NOMO-1 treated with dmso at 0.1 percent for 144 hours (cell line): ENCODE data around the gene C5orf34.
"Not testable (repeated sequence)": the region's sequence is repeated elsewhere in the genome, so short reads cannot be mapped to it uniquely, and the experiment has no call there.

Experiments
- DNase-seq: peaks from one replicate; lab custom pipeline; 2025; ENCODE audit not compliant: unreplicated experiment; lab: John Stamatoyannopoulos, UW

The C5orf34 gene

DNA sequence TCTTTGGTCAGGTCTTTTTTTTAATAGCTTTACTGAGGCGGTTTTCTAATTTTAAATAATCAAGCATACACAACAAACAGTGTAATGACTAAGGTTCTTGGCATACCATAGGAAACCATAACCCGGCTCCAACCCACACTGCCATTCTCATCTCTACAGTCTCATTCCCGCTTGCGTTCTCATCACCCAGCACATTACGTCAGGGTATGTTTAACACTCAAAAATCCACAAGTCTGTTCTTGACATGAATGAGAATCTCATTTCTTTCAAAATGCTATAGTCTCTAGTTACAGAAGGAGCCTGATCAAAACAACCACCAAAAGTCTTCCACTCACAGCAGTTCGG lies 505 bp downstream of the C5orf34 start:
- DNase-seq: peak; percentile 74

DNA sequence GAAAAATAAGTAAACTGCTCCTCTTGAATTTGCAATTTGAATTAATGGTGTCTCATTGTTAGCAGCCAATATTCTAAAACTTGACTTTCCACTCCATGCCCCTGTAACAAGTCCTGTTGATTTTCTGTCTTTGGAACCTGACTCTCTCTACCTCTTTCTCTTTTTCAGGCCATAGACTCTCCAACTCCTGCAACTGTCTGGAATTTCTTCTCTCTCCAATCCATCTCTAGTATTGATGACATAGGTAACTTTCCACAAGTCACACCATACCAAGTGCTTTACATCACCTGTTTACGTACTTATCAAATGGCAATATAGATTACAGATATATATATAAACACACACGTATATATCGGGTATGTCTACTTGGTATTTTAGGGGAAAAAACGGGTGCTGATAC lies 923 bp downstream of the C5orf34 start:
- no peak for DNase-seq

DNA sequence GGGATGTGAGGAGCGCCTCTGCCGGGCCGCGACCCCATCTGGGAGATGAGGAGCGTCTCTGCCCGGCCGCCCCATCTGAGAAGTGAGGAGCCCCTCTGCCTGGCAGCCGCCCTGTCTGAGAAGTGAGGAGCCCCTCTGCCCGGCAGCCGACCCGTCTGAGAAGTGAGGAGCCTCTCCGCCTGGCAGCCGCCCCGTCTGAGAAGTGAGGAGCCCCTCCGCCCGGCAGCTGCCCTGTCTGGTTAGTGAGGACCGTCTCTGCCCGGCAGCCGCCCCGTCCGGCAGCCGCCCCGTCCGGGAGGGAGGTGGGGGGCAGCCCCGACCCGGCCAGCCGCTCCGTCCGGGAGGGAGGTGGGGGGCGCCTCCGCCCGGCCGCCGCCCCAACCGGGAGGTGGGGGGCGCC lies 3.9 kb downstream of the C5orf34 start:
- not testable (repeated sequence) for DNase-seq

DNA sequence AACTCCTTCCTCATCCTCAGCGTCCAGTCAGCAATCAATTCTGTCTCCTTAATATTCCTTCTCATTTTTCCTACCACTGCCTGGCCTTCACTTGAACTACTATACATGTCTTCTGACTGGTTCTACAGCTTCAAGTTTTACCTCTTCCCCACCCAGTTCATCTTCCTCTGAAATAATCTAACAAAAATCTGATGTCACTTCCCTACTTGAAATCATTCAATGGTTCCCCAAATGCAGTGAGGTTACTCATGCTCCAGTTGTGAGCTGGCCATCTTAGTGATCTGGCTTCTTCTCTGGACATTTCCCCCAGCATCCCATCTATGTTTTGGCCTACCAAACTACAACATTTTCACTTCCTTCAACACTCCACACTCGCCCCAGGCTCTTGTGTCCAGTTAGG lies 16.4 kb downstream of the C5orf34 start:
- DNase-seq: no peak

DNA sequence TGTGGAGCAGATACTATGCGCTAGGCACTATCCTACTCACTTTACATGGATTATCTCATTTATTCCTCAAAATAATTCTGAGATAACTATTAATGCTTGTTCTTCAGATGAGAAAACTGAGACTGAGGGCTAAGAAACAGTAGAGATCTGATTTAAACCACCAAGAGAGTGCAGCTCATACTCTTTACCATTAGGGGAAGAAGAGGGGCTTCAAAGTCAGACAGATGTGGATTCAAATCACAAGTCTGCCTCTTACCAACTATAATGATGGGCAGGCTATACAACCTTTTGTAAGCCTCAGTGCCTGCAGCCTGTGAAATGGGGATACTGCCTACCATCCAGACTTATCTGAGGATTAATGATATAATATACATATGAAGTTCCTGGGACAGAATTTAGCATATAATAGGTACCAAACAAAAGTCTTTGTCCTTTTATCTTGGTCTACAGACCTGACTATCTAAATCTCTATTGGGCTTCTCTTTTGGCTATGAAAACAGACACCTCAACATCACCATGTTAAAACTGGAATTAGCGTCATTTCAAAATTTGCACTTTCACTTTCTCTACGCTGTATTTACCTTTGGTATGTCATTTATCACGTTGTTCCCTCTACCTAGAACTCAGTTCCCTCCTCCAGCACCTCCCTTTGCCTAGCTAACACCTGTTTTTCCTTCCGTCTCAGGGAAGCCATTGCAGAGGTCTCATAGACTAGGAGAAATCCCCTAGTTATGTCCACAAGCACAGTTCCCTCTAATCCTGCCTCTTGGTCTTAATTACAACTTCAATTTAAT lies 17.4 kb downstream of the C5orf34 start:
- no peak for DNase-seq

DNA sequence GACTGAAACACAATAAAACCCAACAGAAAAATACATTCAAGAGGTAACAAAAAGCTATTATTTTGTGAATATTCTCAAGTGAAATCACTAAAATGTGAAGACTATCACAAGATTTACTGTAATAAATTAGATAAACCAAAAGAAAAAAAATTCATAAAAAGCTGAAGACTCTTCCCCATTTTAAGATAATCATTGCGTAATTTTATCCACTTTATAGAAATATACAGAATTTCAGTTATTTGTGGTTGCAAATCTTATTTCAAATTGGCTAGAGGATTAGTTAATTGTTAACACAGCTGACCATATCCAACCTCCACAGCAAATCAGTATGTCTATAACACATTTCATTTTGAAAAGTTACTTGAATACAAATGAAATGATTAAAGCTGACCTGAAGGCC lies 23.6 kb downstream of the C5orf34 start:
- no peak for DNase-seq

DNA sequence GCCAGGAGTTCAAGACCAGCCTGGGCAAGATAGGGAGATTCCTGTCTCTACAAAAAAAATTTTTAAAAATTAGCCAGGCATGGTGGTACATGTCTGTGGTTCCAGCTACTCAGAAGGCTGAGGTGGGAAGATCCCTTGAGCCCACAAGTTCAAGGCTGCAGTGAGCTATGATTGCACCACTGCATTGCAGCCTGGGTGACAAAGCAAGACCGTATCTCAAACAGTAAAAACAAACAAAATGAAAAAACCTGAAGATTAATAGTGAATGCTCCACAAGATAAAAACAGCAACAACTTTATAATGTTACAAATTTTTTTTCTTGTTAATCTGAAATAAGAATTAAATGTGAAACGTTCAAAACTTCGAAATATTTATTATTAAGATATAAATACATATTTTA lies 28.6 kb downstream of the C5orf34 start:
- no peak for DNase-seq

DNA sequence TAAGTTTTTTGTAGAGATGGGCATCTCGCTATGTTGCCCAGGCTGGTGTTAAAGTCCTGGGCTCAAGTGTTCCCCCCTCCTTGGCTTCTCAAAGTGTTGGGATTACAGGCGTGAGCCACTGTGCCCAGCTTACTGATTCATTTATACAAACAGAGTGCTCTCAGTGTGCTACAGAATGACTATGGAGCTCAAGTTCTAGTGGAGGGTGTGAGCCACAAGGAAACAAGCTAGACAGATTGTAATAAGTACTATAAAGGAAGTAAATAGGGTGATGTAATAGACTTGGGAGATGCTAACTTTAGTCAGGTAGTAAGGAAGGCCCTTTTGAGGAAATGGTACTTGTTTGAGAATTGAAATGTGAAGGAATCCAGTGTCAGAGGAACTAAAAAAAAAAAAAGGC lies 29.5 kb downstream of the C5orf34 start:
- DNase-seq: peak; percentile 85

DNA sequence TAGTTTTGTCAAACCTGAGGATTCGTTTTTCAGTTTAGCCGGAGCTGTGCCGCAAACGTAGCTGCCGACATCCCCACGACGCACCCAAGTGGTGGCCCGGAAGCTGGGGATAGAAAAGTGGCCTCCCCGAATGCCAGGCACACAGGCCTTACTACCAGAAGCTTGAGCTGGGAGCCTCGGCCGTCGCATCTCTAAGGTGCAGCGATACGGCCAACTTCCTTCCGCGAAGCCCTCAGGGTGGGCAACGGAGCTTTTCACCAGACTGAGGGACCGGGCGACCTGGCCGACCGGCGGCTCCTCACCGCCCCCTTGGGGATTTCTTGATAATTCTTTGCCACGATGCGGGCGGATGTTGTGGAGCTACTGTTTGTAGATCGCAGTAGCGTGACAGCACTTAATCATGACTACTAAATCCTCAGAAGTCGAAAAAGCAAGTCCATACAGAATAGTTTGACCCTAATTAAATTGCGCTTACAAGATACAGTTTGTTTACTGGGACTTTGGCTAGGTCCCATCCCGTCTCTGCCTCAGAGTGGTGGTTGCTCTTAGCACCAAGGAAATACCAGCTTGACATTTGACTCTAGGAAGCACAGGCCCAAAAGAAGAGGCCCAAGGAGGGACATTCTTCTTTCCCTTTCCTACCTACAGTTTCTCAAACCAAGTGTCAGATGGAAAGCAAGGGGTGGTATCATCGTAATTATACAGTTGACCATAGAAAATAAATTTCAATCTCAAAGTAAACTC lies 30.7 kb downstream of the C5orf34 start:
- peak; percentile 94 for DNase-seq

DNA sequence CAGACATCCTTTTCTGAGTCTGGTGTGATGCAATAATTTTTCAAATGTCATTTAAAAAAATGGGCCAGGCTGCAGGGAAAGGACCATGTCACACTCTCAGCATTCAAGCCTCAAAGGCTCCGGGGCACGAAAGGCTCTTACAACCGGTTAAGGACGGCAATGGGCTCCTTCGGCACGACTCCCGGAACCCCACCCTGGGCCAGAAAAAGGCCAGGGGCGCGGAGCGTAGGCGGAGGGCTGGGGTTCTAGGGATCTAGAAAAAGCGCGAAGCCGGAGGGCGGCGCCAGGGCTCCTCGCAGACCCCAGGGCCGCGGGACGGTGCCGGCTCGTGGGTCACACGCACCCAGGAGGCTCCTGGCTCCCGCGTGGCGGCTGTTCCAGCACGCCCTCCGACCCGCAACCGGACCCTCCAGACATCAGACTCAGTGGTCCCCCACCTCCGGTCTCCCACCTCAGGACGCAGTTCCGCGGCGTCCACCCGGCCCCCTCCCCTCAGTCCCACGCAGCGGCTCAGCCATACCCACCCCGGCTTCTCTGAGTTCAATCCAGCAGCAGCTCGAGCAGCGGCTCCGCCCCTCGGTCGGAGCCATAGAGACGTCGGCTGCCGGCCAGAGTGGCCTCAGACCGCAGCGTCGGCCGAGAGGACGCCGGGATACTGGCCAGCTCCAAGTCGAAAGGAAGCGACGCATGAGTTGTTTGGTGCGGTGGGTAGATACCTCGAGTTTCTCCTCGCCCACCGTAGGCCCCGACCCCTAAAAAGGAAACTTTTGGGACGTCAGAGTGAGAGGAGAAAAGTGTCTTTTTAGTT lies 31.4 kb downstream of the C5orf34 start, which contains the start of gene TMEM267:
TSS of gene TMEM267 (minus strand) at position 568 of the 808 bp plus-strand sequence. CDS start 29,896 bp downstream, outside the sequence.
- peak; percentile 98 for DNase-seq

DNA sequence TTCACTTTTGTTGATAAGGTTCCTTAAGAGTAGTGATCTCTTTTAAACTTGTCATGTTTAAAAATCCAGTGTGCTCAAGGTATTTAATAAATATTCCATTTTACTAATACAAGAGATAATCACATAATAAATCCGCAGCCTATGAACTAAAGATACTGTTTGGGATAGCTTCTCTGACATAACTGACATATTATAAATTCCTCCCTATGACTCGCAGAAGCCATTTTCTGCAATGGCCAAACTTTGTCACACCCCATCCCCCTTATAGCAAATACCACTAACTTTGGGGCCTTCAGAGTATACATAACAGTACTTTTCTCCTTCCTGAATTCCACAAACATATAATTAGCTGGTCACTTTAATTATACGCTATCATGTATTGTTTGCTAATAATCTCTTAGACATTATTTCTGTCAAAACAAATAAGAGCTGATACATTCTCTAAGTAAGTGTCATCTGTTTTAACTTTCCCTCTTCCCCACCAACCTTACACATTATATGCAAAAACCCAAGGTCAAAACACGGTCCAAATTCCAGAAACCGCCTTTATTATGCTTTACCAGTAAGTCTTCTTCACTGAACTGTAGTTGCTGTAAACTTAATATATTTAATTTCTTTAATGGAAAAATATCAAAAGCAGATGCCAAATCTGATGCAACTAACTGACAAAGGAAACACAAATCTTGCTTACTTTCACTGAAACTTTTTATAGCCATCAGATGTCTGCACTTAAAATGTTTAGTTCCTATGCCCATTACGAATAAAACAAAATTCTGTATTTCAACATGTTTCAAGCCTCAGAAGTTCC lies 32.3 kb downstream of the C5orf34 start:
- DNase-seq: no peak

DNA sequence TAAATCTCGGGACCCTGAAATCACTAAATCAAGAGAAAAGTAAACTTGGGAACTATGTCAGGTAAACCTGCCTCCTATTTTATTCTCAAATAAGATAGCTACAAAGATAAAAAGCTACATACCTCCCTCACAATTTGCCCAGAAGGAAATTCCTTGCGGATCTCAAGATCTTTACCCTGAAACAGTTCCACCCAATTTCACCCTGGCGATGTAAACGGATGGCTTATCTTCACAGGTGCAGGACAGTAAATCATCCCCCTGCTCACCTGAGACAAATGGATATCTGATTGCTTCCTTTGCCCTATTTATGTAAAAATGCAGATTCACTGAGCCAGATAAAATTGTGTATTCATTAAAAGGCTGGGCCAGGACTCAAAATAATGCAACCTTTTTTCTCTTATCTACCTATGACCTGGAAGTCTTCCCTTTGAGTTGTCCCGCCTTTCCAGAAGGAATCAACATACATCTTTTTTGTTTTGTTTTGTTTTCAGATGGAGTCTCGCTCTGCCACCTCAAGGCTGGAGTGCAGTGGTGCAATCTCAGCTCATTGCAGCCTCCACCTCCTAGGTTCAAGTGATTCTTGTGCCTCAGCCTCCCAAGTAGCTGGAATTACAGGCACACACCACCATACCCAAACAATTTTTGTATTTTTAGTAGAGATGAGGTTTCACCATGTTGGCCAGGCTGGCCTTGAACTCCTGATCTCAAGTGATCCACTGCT lies 45.1 kb downstream of the C5orf34 start:
- DNase-seq: no peak

DNA sequence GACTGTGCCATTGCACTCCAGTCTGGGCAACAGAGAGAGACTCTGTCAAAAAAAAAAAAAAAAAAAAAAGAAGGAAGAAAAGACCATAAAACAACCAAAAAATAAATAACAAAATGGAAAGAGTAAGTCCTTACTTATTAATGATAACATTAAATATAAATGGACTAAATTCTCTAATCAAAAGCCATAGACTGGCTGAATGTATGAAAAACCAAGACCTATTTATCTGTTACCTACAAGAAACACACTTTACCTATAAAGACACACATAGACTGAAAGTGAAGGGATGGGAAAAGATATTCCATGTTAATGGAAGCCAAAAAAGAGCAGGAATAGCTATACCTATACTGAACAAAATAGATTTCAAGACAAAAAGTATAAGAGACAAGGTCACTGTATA lies 47.8 kb downstream of the C5orf34 start:
- no peak for DNase-seq

DNA sequence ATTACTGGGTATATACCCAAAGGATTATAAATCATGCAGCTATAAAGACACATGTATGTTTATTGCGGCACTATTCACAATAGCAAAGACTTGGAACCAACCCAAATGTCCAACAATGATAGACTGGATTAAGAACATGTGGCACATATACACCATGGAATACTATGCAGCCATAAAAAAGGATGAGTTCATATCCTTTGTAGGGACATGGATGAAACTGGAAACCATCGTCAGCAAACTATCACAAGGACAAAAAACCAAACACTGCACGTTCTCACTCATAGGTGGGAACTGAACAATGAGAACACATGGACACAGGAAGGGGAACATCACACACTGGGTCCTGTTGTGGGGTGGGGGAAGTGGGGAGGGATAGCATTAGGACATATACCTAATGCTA lies 49.5 kb downstream of the C5orf34 start:
- not testable (repeated sequence) for DNase-seq

DNA sequence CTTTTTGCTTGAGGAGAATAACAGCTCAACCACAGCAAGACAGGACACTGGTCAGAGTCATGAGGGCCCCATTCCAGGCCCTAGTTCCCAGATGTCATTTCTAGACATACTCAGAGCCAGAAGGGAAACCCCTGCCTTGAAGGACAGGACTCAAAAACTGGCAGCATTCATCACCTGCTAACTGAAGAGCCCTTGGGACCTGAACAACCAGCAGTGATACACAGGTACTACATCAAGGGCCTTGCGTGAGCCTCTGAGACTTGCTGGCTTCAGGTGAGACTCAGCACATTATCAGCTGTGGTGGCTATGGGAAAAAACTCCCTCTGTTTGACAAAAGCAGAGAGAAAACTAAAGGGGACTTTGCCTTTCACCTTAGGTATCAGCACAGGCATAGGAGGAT lies 53.9 kb downstream of the C5orf34 start:
- DNase-seq: no peak

DNA sequence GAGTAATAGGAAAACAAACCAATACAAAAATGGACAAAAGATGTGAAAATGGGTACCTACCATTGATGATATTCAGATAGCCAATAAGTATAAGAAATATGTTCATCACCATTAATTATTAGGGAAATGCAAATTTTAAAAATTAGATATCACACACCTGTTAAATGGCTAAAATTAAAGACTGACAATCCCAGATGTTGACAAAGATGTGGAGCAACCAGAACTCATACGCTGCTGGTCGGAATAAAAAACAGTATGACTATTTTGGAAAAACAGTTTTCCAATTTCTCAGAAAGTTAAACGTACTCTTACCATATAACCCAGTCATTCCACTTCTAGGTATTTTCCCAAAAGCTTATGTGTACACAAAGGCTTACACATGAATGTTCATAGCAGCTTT lies 58.4 kb downstream of the C5orf34 start:
- DNase-seq: no peak

DNA sequence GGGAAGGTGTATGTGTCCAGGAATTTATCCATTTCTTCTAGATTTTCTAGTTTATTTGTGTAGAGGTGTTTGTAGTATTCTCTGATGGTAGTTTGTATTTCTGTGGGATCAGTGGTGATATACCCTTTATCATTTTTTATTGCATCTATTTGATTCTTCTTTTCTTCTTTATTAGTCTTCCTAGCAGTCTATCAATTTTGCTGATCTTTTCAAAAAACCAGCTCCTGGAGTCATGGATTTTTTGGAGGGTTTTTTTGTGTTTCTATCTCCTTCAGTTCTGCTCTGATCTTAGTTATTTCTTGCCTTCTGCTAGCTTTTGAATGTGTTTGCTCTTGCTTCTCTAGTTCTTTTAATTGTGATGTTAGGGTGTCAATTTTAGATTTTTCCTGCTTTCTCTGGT lies 73.4 kb downstream of the C5orf34 start:
- not testable (repeated sequence) for DNase-seq

DNA sequence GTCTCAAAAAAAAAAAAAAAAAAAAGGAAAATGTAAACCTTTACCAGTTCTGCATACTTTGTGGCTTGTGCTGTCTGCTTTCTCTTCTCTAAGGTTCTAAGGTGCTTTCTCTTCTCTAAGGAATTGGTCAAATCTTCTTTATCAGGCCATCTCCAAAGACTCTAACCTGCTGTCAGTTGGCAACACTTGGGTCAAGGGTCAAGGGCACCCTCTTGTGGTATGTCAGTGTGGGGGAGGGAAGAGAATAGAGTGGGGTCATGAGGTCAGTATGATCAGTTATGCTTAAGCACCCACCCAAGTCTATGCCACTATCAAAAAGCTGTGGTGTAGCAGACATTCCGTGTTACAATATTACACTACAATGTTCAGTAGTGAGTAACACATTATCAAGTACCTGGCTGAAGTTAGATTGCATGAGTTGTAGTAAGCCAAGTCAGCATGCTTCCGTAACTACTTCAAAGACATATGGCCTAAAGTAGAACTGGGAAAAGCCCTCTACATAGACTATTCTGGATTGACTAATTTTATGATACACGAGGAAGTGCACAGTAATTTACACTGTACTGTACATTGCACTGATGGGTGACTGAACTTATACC lies 77.8 kb downstream of the C5orf34 start:
- DNase-seq: no peak
